B cell (primary cell): ENCODE results near the gene PFAS.

Experiments used
- CTCF ChIP-seq: fragments of 200-600 bp; IDR thresholded peaks from one replicate; pipeline ENCODE4 v1.8.0; 2022; ENCODE audit warnings: antibody characterized with exemption, mild to moderate bottlenecking
- EZH2 ChIP-seq: IDR thresholded peaks from 2 replicates; pipeline ENCODE4 v1.6.1; 2012; ENCODE audit warnings: borderline replicate concordance, low read depth, mild to moderate bottlenecking, moderate library complexity, low read length; ENCODE audit not compliant: insufficient read depth, poor library complexity, severe bottlenecking

GRCh38 chr17:8244768-8245167 lies 4.3 kb upstream of the PFAS start:
- TF ChIP-seq CTCF (no peak), EZH2 (no peak)
